SK-MEL-5 (cell line): ENCODE results near the gene SAMD10. TPM values are rescaled to one million over a fixed set of nuclear protein-coding genes. Genes with fewer than 3 reads are reported as not detected.
"Not testable (repeated sequence)": the region's sequence is repeated elsewhere in the genome, so short reads cannot be mapped to it uniquely, and the experiment has no call there.

Source experiments
- DNase-seq: peaks from one replicate; pipeline ENCODE4 v3.0.0-alpha.2; 2016; ENCODE audit warnings: low read depth, low spot score
- in situ Hi-C: cut with HindIII; loops from 2 replicates; pipeline ENCODE4 v1.10.0; 2016; ENCODE audit warnings: low sequenced_read_pairs, high pct_unique_total_duplicates, low pct_unique_long_range_greater_than_20kb
- polyA plus RNA-seq, 2 experiments: library from polyadenylated mRNA; depleted of rRNA; stranded (reverse); fragments of >200 nt; gene quantifications; 2 replicates each; pipeline ENCODE4 v1.2.3, GENCODE V29; 2015
- total RNA-seq: library from RNA; depleted of rRNA; stranded (reverse); fragments of >200 nt; shearing (Covaris generic); gene quantifications from 2 replicates; pipeline ENCODE4 v1.2.3, GENCODE V29; 2014; rRNA removed

The SAMD10 gene
- total RNA-seq, result not detected in 2 replicates
- 0.37 TPM in 1 of 2 replicates, not detected in the other for polyA plus RNA-seq (2015; cell fraction: cytosol; rRNA removed)
- 0.30 and 0.75 TPM in 2 replicates for polyA plus RNA-seq (2015; cell fraction: nucleus; rRNA removed)

GRCh38 chr20:63979557-63980316, at the start of gene SAMD10:
Gene SAMD10, minus strand, starts transcription at chr20:63979642. Its CDS starts 175 bp downstream, at chr20:63979467.
- in situ Hi-C loops, result no loop called here
- no peak for DNase-seq

GRCh38 chr20:64027981-64028685, 48.7 kb upstream of the SAMD10 start:
- DNase-seq, result no peak

GRCh38 chr20:64025826-64026412, 46.5 kb upstream of the SAMD10 start:
- in situ Hi-C loops, result no loop called here
- DNase-seq, result no peak

More at GRCh38 chr20:64027981-64028685, 48.7 kb upstream of the SAMD10 start:
- in situ Hi-C loops, result no loop called here

- in situ Hi-C loops, result no loop called here
Observed at GRCh38 chr20:64025101-64025825, 45.8 kb upstream of the SAMD10 start.

GRCh38 chr20:64024141-64024990, 44.9 kb upstream of the SAMD10 start:
- DNase-seq, result peak; percentile 75
- in situ Hi-C loops, result no loop called here

More at GRCh38 chr20:64025101-64025825, 45.8 kb upstream of the SAMD10 start:
- DNase-seq, result no peak

GRCh38 chr20:64023361-64024140, 44.1 kb upstream of the SAMD10 start:
- in situ Hi-C loops, result no loop called here
- DNase-seq, result no peak

- in situ Hi-C loops, result no loop called here
Observed at GRCh38 chr20:64022671-64023360, 43.4 kb upstream of the SAMD10 start.

GRCh38 chr20:64021124-64021975, 41.9 kb upstream of the SAMD10 start:
- DNase-seq, result no peak

More at GRCh38 chr20:64022671-64023360, 43.4 kb upstream of the SAMD10 start:
- no peak for DNase-seq

GRCh38 chr20:64015635-64016034, 36.2 kb upstream of the SAMD10 start:
- in situ Hi-C loops, result no loop called here
- DNase-seq, result no peak

More at GRCh38 chr20:64021124-64021975, 41.9 kb upstream of the SAMD10 start:
- in situ Hi-C loops, result no loop called here

- DNase-seq, in situ Hi-C loops: not testable (repeated sequence)
Observed at GRCh38 chr20:64012385-64013154, 33.1 kb upstream of the SAMD10 start.

- no peak for DNase-seq
- in situ Hi-C loops, result no loop called here
Observed at GRCh38 chr20:64011366-64011779, 31.9 kb upstream of the SAMD10 start.

- no peak for DNase-seq
- in situ Hi-C loops, result no loop called here
Observed at GRCh38 chr20:64010711-64011237, 31.3 kb upstream of the SAMD10 start.

GRCh38 chr20:64009811-64010387, 30.5 kb upstream of the SAMD10 start:
- in situ Hi-C loops, result no loop called here
- DNase-seq, result no peak
